Cardiac muscle cell (in vitro differentiated cells and primary cell): ENCODE measurements around the gene FOXK1. TPM values are rescaled to one million over a fixed set of nuclear protein-coding genes. Genes with fewer than 3 reads are reported as not detected.

Experiments
- DNase-seq, 2 donors: peaks; one replicate each; pipeline versions ENCODE4 v3.0.0 to v3.0.0-alpha.2; 2010 to 2017; ENCODE audit warnings: low read depth in 1 of 2, low spot score in 1 of 2
- H3K27ac ChIP-seq: fragments of 200-600 bp; sonication (generic); 2 replicates; pipeline ENCODE4 v1.5.1; 2016
- H3K27me3 ChIP-seq: fragments of 200-600 bp; sonication (generic); 2 replicates; pipeline ENCODE4 v1.6.0; 2016; ENCODE audit warnings: control low read depth
- H3K36me3 ChIP-seq: fragments of 200-600 bp; sonication (generic); 2 replicates; pipeline ENCODE4 v1.5.1; 2016; ENCODE audit warnings: control low read depth
- H3K4me1 ChIP-seq: fragments of 200-600 bp; sonication (generic); 2 replicates; pipeline ENCODE4 v1.8.1; 2017; ENCODE audit warnings: low read depth, mild to moderate bottlenecking, mixed run types
- H3K4me3 ChIP-seq: fragments of 200-600 bp; sonication (generic); 2 replicates; pipeline ENCODE4 v1.5.1; 2016; ENCODE audit warnings: mild to moderate bottlenecking
- H3K9me3 ChIP-seq: fragments of 200-600 bp; sonication (generic); 2 replicates; pipeline ENCODE4 v1.5.1; 2017; ENCODE audit warnings: low read depth, mild to moderate bottlenecking, control low read depth
- polyA plus RNA-seq: library from polyadenylated mRNA; unstranded; fragments of >200 nt; fragmentation: Nextera tagmentation; extraction: Ambion mirVana; gene quantifications from 2 replicates; pipeline ENCODE4 v1.2.1, GENCODE V29; 2016
- total RNA-seq: library from RNA; depleted of rRNA; stranded (reverse); fragments of >200 nt; gene quantifications from 2 replicates; pipeline ENCODE4 v1.2.3, GENCODE V29; 2016
- TF ChIP-seq, protein P1 (sequence below): IDR thresholded peaks from 2 replicates; pipeline ENCODE4 v1.5.1; 2012; ENCODE audit warnings: low read depth, mild to moderate bottlenecking, low read length

The FOXK1 gene
- total and polyA plus RNA-seq, 2 experiments from 2014 or later, result 8.7 to 55.0 TPM

DNA sequence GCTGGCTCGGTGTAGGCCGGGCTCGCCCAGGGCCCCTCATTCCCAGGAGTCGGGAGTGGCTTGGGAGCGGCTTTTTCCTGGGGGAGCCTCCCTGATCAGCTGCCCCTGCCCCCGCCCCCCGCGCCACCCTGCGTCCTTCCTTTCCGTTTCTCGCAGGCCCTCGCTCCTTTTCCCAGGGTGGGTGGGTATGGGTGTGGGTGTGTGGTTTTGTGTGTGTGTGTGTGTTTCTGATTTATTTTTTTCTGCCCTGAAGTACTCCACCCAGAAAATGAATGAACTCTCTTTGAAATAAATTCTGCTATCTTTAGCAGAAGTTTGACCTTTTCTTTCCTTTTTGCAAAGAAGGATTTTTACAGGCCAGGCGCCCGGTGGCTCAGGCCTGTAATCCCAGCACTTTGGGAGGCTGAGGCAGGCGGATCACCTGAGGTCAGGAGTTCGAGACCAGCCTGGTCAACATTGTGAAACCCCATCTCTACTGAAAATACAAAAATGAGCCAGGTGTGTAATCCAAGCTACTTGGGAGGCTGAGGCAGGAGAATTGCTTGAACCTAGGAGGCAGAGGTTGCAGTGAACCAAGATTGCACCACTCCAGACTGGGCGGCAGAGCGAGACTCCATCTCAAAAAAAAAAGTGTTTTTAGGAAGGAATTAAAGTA lies 63.3 kb downstream of the FOXK1 start:
- no peaks in the 10 kb centered on the region for H3K9me3 ChIP-seq
- peak overlapping the region; percentile 100 for H3K27ac ChIP-seq
- TF ChIP-seq, protein P1, sequence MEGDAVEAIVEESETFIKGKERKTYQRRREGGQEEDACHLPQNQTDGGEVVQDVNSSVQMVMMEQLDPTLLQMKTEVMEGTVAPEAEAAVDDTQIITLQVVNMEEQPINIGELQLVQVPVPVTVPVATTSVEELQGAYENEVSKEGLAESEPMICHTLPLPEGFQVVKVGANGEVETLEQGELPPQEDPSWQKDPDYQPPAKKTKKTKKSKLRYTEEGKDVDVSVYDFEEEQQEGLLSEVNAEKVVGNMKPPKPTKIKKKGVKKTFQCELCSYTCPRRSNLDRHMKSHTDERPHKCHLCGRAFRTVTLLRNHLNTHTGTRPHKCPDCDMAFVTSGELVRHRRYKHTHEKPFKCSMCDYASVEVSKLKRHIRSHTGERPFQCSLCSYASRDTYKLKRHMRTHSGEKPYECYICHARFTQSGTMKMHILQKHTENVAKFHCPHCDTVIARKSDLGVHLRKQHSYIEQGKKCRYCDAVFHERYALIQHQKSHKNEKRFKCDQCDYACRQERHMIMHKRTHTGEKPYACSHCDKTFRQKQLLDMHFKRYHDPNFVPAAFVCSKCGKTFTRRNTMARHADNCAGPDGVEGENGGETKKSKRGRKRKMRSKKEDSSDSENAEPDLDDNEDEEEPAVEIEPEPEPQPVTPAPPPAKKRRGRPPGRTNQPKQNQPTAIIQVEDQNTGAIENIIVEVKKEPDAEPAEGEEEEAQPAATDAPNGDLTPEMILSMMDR, result no peak
- peaks cover 7% of the 10 kb centered on the region for H3K36me3 ChIP-seq
- peaks cover 11% of the 10 kb centered on the region for H3K4me1 ChIP-seq
- no peak for DNase-seq
- H3K27me3 ChIP-seq, result no peaks in the 10 kb centered on the region
- H3K4me3 ChIP-seq, result no peak overlapping the region

DNA sequence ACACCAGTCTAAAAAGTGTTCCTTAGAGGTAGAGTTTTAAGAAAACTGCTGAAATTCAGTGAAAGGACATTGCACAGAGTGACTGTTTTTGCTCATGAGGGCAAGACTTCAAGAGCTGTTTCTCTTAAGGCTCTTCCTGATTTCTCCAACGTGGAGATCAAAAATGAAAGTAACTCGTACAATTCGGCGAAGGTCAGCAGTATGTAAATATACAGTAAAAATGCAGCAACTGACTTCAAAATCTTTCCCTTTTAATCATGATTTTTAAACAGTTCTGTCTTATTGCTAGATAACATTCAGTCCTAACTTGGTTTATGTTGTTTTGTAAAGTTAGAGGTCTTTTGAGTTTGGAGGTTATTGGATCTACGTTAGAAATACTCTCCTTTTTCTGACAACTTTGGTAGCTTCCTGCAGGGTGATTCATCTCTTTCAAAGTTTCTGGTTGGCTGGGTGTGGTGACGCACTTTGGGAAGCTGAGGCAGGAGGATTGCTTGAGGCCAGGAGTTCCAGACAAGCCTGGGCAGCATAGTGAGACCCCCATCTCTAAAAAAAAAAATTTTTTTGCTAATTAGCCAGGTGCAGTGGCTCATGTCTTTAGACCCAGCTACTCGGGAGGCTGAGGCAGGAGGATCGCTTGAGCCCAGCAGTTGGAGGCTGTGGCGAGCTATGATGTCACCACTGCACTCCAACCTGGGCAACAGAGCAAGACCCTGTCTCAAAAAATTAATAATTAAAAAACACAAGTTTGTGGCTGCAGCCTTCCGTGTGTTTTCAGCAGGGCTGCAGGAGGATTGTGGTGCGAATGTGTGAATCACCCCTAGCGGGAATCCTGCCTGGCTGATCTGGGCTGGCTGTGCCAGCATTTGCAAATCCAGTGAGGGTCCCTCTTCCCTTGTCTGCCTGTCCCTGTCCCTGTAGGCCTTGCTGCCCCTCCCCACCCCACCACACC lies 64.2 kb downstream of the FOXK1 start:
- Histone ChIP-seq H3K4me3 (no peak overlapping the region), H3K27ac (peak overlapping the region; percentile 100), H3K9me3 (no peaks in the 10 kb centered on the region), H3K36me3 (peaks cover 3% of the 10 kb centered on the region), H3K4me1 (peaks cover 11% of the 10 kb centered on the region), H3K27me3 (no peaks in the 10 kb centered on the region)
- peak in 1 of 2 donors; percentile 74 for DNase-seq
- TF ChIP-seq, protein P1, result no peak

DNA sequence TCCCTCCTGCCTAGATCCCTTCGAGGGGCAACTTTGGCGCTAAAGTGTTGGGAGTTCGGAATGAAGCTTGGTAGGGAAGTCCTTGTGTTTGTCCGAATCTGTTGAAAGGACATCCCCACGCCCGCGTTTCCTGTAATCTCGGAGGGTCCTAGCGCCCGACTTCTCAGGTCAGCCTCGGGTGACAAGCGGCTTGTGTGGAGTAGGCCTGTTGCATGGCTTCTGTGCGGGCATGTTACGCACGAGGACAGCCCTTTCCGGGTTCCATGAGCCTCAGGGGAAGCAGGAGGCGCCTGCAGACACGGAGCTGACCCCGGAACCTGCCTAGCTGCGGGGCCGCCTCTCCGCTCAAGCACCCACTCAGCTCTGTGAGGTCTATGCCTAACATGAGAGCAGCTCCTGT lies 64.9 kb downstream of the FOXK1 start:
- Histone ChIP-seq H3K9me3 (no peaks in the 10 kb centered on the region), H3K4me3 (no peak overlapping the region), H3K27me3 (no peaks in the 10 kb centered on the region), H3K4me1 (peaks cover 11% of the 10 kb centered on the region), H3K27ac (peak overlapping the region; percentile 58), H3K36me3 (no peaks in the 10 kb centered on the region)
- DNase-seq, result no peak
- TF ChIP-seq, protein P1, result no peak

DNA sequence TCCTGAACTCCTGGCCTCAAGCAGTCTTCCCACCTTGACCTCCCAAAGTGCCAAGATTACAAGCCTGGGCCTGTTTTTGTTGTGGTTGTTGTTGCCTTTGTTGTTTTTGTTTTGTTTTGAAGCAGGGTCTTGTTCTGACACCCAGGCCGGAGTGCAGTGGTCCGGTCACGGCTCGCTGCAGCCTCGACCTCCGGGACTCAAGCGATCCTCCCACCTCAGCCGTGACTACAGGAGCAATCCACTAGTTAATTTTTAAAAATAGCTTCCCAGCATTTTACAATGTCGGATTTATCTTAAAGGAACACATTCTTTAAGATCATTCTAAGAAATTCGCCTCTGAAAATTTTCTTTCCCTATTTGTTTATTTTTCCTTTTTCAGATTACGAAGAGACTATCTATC lies 65.7 kb downstream of the FOXK1 start:
- H3K27ac ChIP-seq, result no peak overlapping the region
- TF ChIP-seq, protein P1, result no peak
- H3K9me3 ChIP-seq, result no peaks in the 10 kb centered on the region
- peaks cover 11% of the 10 kb centered on the region for H3K4me1 ChIP-seq
- no peak overlapping the region for H3K4me3 ChIP-seq
- no peak for DNase-seq
- H3K36me3 ChIP-seq, result no peaks in the 10 kb centered on the region
- no peaks in the 10 kb centered on the region for H3K27me3 ChIP-seq

DNA sequence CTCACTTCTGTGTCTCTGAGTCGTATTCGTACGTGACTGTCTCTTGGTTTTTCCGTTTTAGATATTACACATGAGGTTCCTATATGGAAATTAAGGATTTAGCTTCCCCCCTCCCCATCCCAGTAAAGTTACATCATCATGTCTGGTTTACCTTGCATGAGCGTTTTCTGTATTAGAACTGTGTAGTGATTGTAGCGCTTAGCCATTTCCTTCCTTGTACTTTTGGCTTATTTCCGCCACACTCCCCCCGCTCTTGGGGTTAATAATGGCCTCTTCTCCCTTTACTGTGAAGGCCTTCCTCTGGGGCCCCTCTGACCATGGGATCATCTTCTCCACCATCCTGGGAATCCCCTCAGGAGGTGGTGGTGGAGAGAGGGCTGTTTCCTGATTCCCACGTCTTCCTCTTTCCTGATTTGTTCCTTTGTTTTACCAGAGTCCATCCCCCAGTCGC lies 66.2 kb downstream of the FOXK1 start:
- no peak overlapping the region for H3K4me3 ChIP-seq
- no peaks in the 10 kb centered on the region for H3K27me3 ChIP-seq
- no peaks in the 10 kb centered on the region for H3K36me3 ChIP-seq
- no peak for DNase-seq
- H3K27ac ChIP-seq, result no peak overlapping the region
- H3K9me3 ChIP-seq, result no peaks in the 10 kb centered on the region
- TF ChIP-seq, protein P1, result no peak
- H3K4me1 ChIP-seq, result peaks cover 11% of the 10 kb centered on the region
